Smooth muscle cell (in vitro differentiated cells): Measurements from ENCODE around the gene ADAMTS6. TPM values are rescaled to one million over a fixed set of nuclear protein-coding genes. Genes with fewer than 3 reads are reported as not detected.

Experiments used
- DNase-seq: peaks from one replicate; lab custom pipeline; 2025; ENCODE audit not compliant: unreplicated experiment; lab: John Stamatoyannopoulos, UW
- H2AFZ ChIP-seq: fragments of 200-600 bp; sonication (generic); 2 replicates; pipeline ENCODE4 v1.6.0; 2016; ENCODE audit warnings: antibody characterized with exemption, low read depth, mild to moderate bottlenecking
- H3F3A ChIP-seq: fragments of 200-600 bp; sonication (generic); 2 replicates; pipeline ENCODE4 v1.6.0; 2017; ENCODE audit warnings: antibody characterized with exemption, low read depth
- H3K27ac ChIP-seq: fragments of 200-600 bp; sonication (generic); 2 replicates; pipeline ENCODE4 v1.5.1; 2016; ENCODE audit warnings: low read depth, mild to moderate bottlenecking
- H3K27me3 ChIP-seq: fragments of 200-600 bp; sonication (generic); 2 replicates; pipeline ENCODE4 v1.6.1; 2016; ENCODE audit warnings: low read depth, mild to moderate bottlenecking
- H3K36me3 ChIP-seq: fragments of 200-600 bp; sonication (generic); 2 replicates; pipeline ENCODE4 v1.5.1; 2016; ENCODE audit warnings: low read depth
- H3K4me1 ChIP-seq: fragments of 200-600 bp; sonication (generic); 2 replicates; pipeline ENCODE4 v1.5.1; 2016; ENCODE audit warnings: low read depth
- H3K4me2 ChIP-seq: fragments of 200-600 bp; sonication (generic); 2 replicates; pipeline ENCODE4 v1.6.0; 2016; ENCODE audit warnings: mild to moderate bottlenecking
- H3K4me3 ChIP-seq: fragments of 200-600 bp; sonication (generic); 2 replicates; pipeline ENCODE4 v1.5.1; 2016; ENCODE audit warnings: mild to moderate bottlenecking
- H3K79me2 ChIP-seq: fragments of 200-600 bp; sonication (generic); 2 replicates; pipeline ENCODE4 v1.6.0; 2016; ENCODE audit warnings: low read depth, mild to moderate bottlenecking
- H3K9ac ChIP-seq: fragments of 200-600 bp; sonication (generic); 2 replicates; pipeline ENCODE4 v1.6.0; 2016; ENCODE audit warnings: low read depth
- H3K9me3 ChIP-seq: fragments of 200-600 bp; sonication (generic); replicated peaks from 2 replicates; pipeline ENCODE4 v1.5.1; 2016; ENCODE audit warnings: low read depth
- H4K20me1 ChIP-seq: fragments of 200-600 bp; sonication (generic); 2 replicates; pipeline ENCODE4 v1.6.0; 2016; ENCODE audit warnings: low read depth
- CTCF ChIP-seq: fragments of 200-600 bp; sonication (generic); IDR thresholded peaks from 2 replicates; pipeline ENCODE4 v1.5.1; 2017; ENCODE audit warnings: borderline replicate concordance, mild to moderate bottlenecking, antibody characterized with exemption; ENCODE audit not compliant: insufficient read depth, poor library complexity, severe bottlenecking
- WGBS: methylation state at CpG from one replicate; pipeline ENCODE4 v1.1.7; 2016; ENCODE audit warnings: low lambda C conversion rate; 5-methylcytosine and 5-hydroxymethylcytosine counted together
- polyA plus RNA-seq: library from polyadenylated mRNA; unstranded; fragments of >200 nt; fragmentation: Nextera tagmentation; extraction: Ambion mirVana; gene quantifications from 2 replicates; pipeline ENCODE4 v1.2.1, GENCODE V29; 2016
- total RNA-seq: library from RNA; depleted of rRNA; stranded (reverse); fragments of >200 nt; gene quantifications from 2 replicates; pipeline ENCODE4 v1.2.3, GENCODE V29; 2014

Gene ADAMTS6
- total and polyA plus RNA-seq, 2 experiments from 2014 or later, result 5.9 to 111 TPM

- no peaks in the 10 kb centered on the region for H3K9me3 ChIP-seq
- H3K79me2 ChIP-seq, result no peaks in the 10 kb centered on the region
- H3K27ac ChIP-seq, result peak overlapping the region; percentile 85
- DNase-seq, result no peak
- peaks cover 15% of the 10 kb centered on the region for H3K4me1 ChIP-seq
- no peak overlapping the region for H3K4me3 ChIP-seq
- H3F3A ChIP-seq, result peaks cover 15% of the 10 kb centered on the region
- no peaks in the 10 kb centered on the region for H3K36me3 ChIP-seq
- 35% methylated on average over 10 of the region's 10 CpGs for WGBS
- H2AFZ ChIP-seq, result peak overlapping the region; percentile 4
- peak overlapping the region; percentile 48 for H3K9ac ChIP-seq
- no peaks in the 10 kb centered on the region for H4K20me1 ChIP-seq
- no peaks in the 10 kb centered on the region for H3K27me3 ChIP-seq
- H3K4me2 ChIP-seq, result peak overlapping the region; percentile 66
- no peak for TF ChIP-seq CTCF
Observed at GRCh38 chr5:65127161-65127901, 354.4 kb downstream of the ADAMTS6 start.

DNA sequence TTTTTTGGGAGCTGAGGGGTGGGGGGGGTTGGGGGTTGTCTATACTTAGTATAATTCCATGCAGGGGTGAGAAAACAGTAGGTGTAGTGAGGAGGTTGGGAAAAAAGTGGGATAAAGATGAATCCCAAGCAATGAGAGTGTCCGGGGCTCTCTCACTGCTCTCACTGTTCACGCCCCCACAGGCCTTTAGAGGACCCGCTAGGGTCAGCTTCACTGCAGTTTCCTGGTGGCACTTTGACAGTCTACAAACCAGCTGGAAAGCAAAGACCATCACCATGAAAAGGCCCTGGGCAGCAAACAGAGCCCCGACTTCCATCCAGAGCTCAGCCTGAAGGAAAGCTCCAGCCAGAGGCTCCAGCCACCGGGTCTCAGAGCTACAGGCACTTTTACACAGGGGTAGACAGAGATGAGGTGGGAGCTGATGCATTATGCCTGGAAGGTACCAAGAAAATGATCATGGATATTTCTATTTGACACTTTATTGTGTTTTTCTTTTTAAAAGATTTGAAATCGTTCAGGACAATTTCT, 355.1 kb downstream of the ADAMTS6 start:
- no peak for DNase-seq
- peak overlapping the region; percentile 66 for H3K4me2 ChIP-seq
- peaks cover 15% of the 10 kb centered on the region for H3K4me1 ChIP-seq
- H3K9ac ChIP-seq, result peak overlapping the region; percentile 48
- TF ChIP-seq CTCF, result no peak
- no peaks in the 10 kb centered on the region for H3K79me2 ChIP-seq
- H3K4me3 ChIP-seq, result no peak overlapping the region
- no peaks in the 10 kb centered on the region for H4K20me1 ChIP-seq
- WGBS, result 60% methylated on average over 6 of the region's 6 CpGs
- H3K27ac ChIP-seq, result peak overlapping the region; percentile 85
- H3K27me3 ChIP-seq, result no peaks in the 10 kb centered on the region
- H3K9me3 ChIP-seq, result no peaks in the 10 kb centered on the region
- peak overlapping the region; percentile 28 for H2AFZ ChIP-seq
- H3K36me3 ChIP-seq, result no peaks in the 10 kb centered on the region
- peaks cover 15% of the 10 kb centered on the region for H3F3A ChIP-seq

DNA sequence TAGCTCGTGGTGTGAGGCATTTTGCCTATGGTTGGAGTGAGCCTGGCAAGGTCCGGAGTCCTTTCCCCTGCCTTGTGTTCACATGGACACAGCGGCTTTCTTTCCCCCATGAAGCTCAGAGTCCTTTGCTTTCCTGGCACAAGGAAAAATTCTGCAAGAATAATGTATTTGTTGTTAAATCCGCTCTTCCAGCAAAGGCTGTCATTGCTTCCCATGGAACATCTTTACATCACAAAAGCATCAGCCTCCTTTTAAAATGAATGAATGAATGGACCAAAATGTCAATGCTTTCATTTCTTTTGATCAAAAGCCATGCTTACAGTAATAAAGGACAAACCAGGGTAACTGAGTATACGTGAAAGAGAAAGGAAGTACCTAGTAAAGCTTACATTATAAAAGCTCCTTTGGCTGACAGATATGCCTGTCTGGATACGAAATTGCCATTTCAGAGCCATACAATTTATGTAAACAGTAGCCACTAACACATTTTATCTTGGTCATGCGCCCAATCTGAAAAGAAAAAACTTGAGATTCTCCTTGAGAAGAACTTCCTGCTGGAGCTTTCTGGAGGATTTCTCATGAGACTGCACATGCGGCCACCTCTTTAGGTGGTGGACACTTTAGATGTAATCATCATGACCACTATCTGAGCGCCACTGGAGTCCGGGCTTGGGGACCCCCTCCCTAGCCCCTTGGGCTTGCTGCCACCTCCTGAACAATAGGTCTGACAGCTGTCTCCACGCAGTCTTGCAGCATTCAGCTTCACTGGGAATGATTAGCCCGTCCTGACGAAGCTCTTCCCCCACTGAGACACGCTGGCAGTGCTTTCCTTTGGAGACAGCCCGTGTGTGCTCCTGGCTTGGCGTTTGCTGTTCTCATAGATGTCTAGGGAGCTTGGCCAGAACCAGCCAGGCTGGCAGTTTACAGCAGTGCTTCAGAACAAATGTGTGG, 355.9 kb downstream of the ADAMTS6 start:
- TF ChIP-seq CTCF, result no peak
- peak overlapping the region; percentile 28 for H2AFZ ChIP-seq
- no peaks in the 10 kb centered on the region for H3K27me3 ChIP-seq
- H3K4me1 ChIP-seq, result peaks cover 15% of the 10 kb centered on the region
- no peaks in the 10 kb centered on the region for H3K9me3 ChIP-seq
- peak overlapping the region; percentile 38 for H3K4me2 ChIP-seq
- peak overlapping the region; percentile 85 for H3K27ac ChIP-seq
- WGBS, result 63% methylated on average over 16 of the region's 16 CpGs
- H3K9ac ChIP-seq, result peak overlapping the region; percentile 37
- H3K4me3 ChIP-seq, result no peak overlapping the region
- no peaks in the 10 kb centered on the region for H4K20me1 ChIP-seq
- H3K79me2 ChIP-seq, result no peaks in the 10 kb centered on the region
- peaks cover 15% of the 10 kb centered on the region for H3F3A ChIP-seq
- no peak for DNase-seq
- no peaks in the 10 kb centered on the region for H3K36me3 ChIP-seq
